PC-9 (cell line): ENCODE results near the gene NAGPA. TPM values are rescaled to one million over a fixed set of nuclear protein-coding genes. Genes with fewer than 3 reads are reported as not detected.

ENCODE experiments used
- BruUV-seq: library from RNA; stranded (reverse); fragments of 400-500 nt; replicated peaks from 2 replicates; lab custom pipeline; 2021; lab: Mats Ljungman, UMichigan
- CTCF ChIA-PET: fragments of 300-600 bp; sonication (Branson Sonifier 250); formaldehyde crosslinking; loops from one replicate; lab custom pipeline; 2022; ENCODE audit warnings: antibody characterized with exemption; lab: Charles Lee
- POLR2A ChIA-PET: fragments of 300-600 bp; sonication (Branson Sonifier 250); formaldehyde crosslinking; loops from one replicate; lab custom pipeline; 2022; ENCODE audit warnings: antibody characterized with exemption; ENCODE audit not compliant: unreplicated experiment; lab: Charles Lee
- DNase-seq, 2 experiments: peaks; one replicate each; pipeline versions ENCODE4 v3.0.0 to v3.0.0-alpha.2; 2015 to 2022; ENCODE audit warnings: mixed read lengths in 1 of 2
- H2AFZ ChIP-seq: fragments of 200-600 bp; sonication (generic); 2 replicates; pipeline ENCODE4 v1.8.1; 2017; ENCODE audit warnings: antibody characterized with exemption
- H3F3A ChIP-seq: fragments of 200-600 bp; sonication (generic); 2 replicates; pipeline ENCODE4 v1.8.1; 2017; ENCODE audit warnings: antibody characterized with exemption, mild to moderate bottlenecking, low read depth; ENCODE audit not compliant: insufficient read depth
- H3K27ac ChIP-seq: fragments of 200-600 bp; sonication (generic); 2 replicates; pipeline ENCODE4 v1.6.1; 2016; ENCODE audit warnings: mixed run types
- H3K27me3 ChIP-seq: fragments of 200-600 bp; sonication (generic); 2 replicates; pipeline ENCODE4 v1.6.1; 2016; ENCODE audit warnings: low read depth, mixed run types; ENCODE audit not compliant: insufficient read depth
- H3K36me3 ChIP-seq: fragments of 200-600 bp; sonication (generic); 2 replicates; pipeline ENCODE4 v1.6.1; 2016; ENCODE audit warnings: low read depth, mixed run types
- H3K4me1 ChIP-seq: fragments of 200-600 bp; sonication (generic); replicated peaks from 2 replicates; pipeline ENCODE4 v1.6.1; 2016; ENCODE audit warnings: mixed run types; ENCODE audit not compliant: insufficient read depth
- H3K4me2 ChIP-seq: fragments of 200-600 bp; sonication (generic); 2 replicates; pipeline ENCODE4 v1.6.1; 2017; ENCODE audit warnings: mixed run types
- H3K4me3 ChIP-seq: fragments of 200-600 bp; sonication (generic); 2 replicates; pipeline ENCODE4 v1.6.1; 2016; ENCODE audit warnings: mixed run types
- H3K79me2 ChIP-seq: fragments of 200-600 bp; sonication (generic); 2 replicates; pipeline ENCODE4 v1.6.1; 2017; ENCODE audit warnings: low read depth, mixed run types
- H3K9me2 ChIP-seq: fragments of 200-600 bp; sonication (generic); 2 replicates; pipeline ENCODE4 v1.8.1; 2017; ENCODE audit warnings: mild to moderate bottlenecking; ENCODE audit not compliant: insufficient read depth
- H3K9me3 ChIP-seq: fragments of 200-600 bp; sonication (generic); 2 replicates; pipeline ENCODE4 v1.8.1; 2016; ENCODE audit warnings: low read depth; ENCODE audit not compliant: insufficient read depth
- H4K20me1 ChIP-seq: fragments of 200-600 bp; sonication (generic); 2 replicates; pipeline ENCODE4 v1.8.1; 2017; ENCODE audit not compliant: insufficient read depth
- CTCF ChIP-seq: fragments of 200-600 bp; sonication (generic); conservative IDR thresholded peaks from 2 replicates; pipeline ENCODE4 v1.6.1; 2017; ENCODE audit warnings: mixed run types, antibody characterized with exemption, mild to moderate bottlenecking, moderate library complexity
- EZH2 ChIP-seq: fragments of 200-600 bp; sonication (generic); IDR thresholded peaks from 2 replicates; pipeline ENCODE4 v1.8.0; 2017; ENCODE audit warnings: antibody characterized with exemption, low read depth
- intact Hi-C: fragments of 100-400 bp; cut with micrococcal nuclease; formaldehyde crosslinking; loops from one replicate; pipeline ENCODE4 v1.10.0; 2022; ENCODE audit not compliant: unreplicated experiment
- total RNA-seq: library from RNA; stranded (reverse); gene quantifications from 2 replicates; pipeline ENCODE4 v1.2.3, GENCODE V29; 2021

NAGPA gene
- total RNA-seq, 1 experiment from 2014 or later: 20.6 TPM

GRCh38 chr16:5003211-5003610, 30.5 kb downstream of the NAGPA start:
- Histone ChIP-seq H4K20me1 (no peaks in the 10 kb centered on the region), H2AFZ (no peak overlapping the region), H3K27me3 (peaks cover 73% of the 10 kb centered on the region), H3K4me1 (no peaks in the 10 kb centered on the region), H3K79me2 (no peaks in the 10 kb centered on the region), H3K36me3 (no peaks in the 10 kb centered on the region), H3F3A (no peaks in the 10 kb centered on the region), H3K4me2 (no peak overlapping the region), H3K4me3 (no peak overlapping the region), H3K27ac (no peak overlapping the region), H3K9me3 (no peaks in the 10 kb centered on the region), H3K9me2 (no peaks in the 10 kb centered on the region)
- POLR2A ChIA-PET: no interaction called here
- DNase-seq: no peak
- CTCF ChIA-PET: no interaction called here
- no TSS peak for BruUV-seq
- intact Hi-C loops: no loop called here
- no peak for TF ChIP-seq EZH2
- no peak for TF ChIP-seq CTCF

DNA sequence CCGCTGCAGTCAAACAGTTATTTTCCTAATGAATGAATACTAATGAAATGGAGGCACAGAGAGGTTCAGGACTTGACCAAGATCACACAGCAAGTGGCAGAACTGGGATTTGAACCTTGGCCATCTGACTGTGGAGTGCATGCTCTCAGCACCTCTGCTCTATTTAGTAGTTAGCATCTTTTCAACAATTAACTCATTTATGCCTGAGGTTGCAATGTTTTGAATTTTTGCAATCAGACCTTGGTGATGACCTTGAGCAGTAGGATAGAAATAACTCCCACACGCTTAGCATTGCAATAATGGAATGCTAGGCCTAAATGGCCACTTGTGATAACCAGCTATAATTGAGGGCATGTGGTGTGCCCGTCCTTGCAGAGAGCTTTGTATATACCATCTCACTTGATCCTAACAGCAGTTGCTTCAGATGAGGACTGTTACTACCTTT, 31.0 kb downstream of the NAGPA start:
- Histone ChIP-seq H2AFZ (no peak overlapping the region), H3K27me3 (peaks cover 73% of the 10 kb centered on the region), H3F3A (no peaks in the 10 kb centered on the region), H3K9me3 (no peaks in the 10 kb centered on the region), H3K9me2 (no peaks in the 10 kb centered on the region), H3K27ac (no peak overlapping the region), H3K4me2 (no peak overlapping the region), H4K20me1 (no peaks in the 10 kb centered on the region), H3K79me2 (no peaks in the 10 kb centered on the region), H3K4me3 (no peak overlapping the region), H3K36me3 (no peaks in the 10 kb centered on the region), H3K4me1 (no peaks in the 10 kb centered on the region)
- TF ChIP-seq CTCF (no peak), EZH2 (no peak)
- ChIA-PET POLR2A (no interaction called here), CTCF (interaction anchor here (0.5 kb wide), 2 partner anchors 49 to 716 kb away, joined by 4 read pairs; no protein-coding TSS in a partner anchor)
- BruUV-seq: no TSS peak
- no peak for DNase-seq
- intact Hi-C loops: no loop called here

- no peak for DNase-seq
- Histone ChIP-seq H3K9me3 (no peaks in the 10 kb centered on the region), H3K4me1 (no peaks in the 10 kb centered on the region), H3K79me2 (no peaks in the 10 kb centered on the region), H3K36me3 (no peaks in the 10 kb centered on the region), H3K27ac (no peak overlapping the region), H3K9me2 (no peaks in the 10 kb centered on the region), H3F3A (no peaks in the 10 kb centered on the region), H3K27me3 (peaks cover 75% of the 10 kb centered on the region), H3K4me3 (no peak overlapping the region), H3K4me2 (no peak overlapping the region), H4K20me1 (no peaks in the 10 kb centered on the region), H2AFZ (no peak overlapping the region)
- CTCF ChIA-PET: interaction anchor here (0.5 kb wide), 2 partner anchors 50 to 716 kb away, joined by 4 read pairs; no protein-coding TSS in a partner anchor
- POLR2A ChIA-PET: no interaction called here
- TF ChIP-seq CTCF: no peak
- no peak for TF ChIP-seq EZH2
- intact Hi-C loops: no loop called here
- BruUV-seq: no TSS peak
These were observed 31.7 kb downstream of the NAGPA start for GRCh38 chr16:5001986-5002385.
